Breast epithelium (tissue), 3 donors: ENCODE measurements around the gene RSRP1.

Source experiments
- POLR2AphosphoS5 ChIP-seq, 3 donors: sonication (generic); formaldehyde crosslinking; IDR thresholded peaks; one replicate each; pipeline ENCODE4 v1.6.1; 2017; ENCODE audit warnings: antibody characterized with exemption in 3 of 3
- TF ChIP-seq, protein P1 (sequence below), 3 donors: fragments of 450-650 bp; IDR thresholded peaks; one replicate each; pipeline ENCODE4 v1.5.1; 2016 to 2017; ENCODE audit warnings: antibody characterized with exemption in 3 of 3, mild to moderate bottlenecking in 3 of 3, moderate library complexity in 3 of 3

DNA sequence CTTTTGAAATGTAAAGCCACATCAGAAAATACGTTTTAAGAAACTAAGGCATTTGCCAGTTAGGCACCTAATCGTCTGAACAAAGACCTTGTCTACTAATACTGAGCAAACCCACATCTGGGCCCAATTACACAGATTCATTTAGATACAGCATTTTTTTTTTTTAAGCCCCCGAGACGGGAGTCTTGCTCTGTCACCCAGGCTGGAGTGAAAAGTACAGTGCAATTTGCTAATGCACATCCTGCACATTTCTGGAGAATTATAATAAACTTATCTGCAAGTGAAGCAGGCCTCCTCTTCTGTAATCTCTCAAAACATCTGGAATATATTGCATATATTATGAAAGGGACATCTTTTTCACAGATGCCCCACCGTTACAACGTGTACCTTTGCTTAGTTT, 3.3 kb downstream of the RSRP1 start:
- TF ChIP-seq, protein P1, sequence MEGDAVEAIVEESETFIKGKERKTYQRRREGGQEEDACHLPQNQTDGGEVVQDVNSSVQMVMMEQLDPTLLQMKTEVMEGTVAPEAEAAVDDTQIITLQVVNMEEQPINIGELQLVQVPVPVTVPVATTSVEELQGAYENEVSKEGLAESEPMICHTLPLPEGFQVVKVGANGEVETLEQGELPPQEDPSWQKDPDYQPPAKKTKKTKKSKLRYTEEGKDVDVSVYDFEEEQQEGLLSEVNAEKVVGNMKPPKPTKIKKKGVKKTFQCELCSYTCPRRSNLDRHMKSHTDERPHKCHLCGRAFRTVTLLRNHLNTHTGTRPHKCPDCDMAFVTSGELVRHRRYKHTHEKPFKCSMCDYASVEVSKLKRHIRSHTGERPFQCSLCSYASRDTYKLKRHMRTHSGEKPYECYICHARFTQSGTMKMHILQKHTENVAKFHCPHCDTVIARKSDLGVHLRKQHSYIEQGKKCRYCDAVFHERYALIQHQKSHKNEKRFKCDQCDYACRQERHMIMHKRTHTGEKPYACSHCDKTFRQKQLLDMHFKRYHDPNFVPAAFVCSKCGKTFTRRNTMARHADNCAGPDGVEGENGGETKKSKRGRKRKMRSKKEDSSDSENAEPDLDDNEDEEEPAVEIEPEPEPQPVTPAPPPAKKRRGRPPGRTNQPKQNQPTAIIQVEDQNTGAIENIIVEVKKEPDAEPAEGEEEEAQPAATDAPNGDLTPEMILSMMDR (IDR thresholded peaks at IDR 0.05): no peak
- TF ChIP-seq POLR2AphosphoS5 (IDR thresholded peaks at IDR 0.05): no peak
